ENCODE measurements around the gene CHRNB2.

Gene CHRNB2

GRCh38 chr1:154557939-154558719 lies 9.4 kb upstream of the CHRNB2 start, which contains the start of gene UBE2Q1:
Gene UBE2Q1 (minus strand): TSS chr1:154558662. CDS start chr1:154558553, 109 bp downstream.
- H3K18ac ChIP-seq (ENCODE audit: low read length) = peak within 1 kb of the TSS; percentile 91
- no CpG with 5 or more reads among the region's 69 CpGs for WGBS, 2 donors (ENCODE audit: extremely low coverage in 2 of 2, insufficient read length in 2 of 2, insufficient replicate concordance in 1 of 2)

GRCh38 chr1:154558720-154559465 lies 8.7 kb upstream of the CHRNB2 start:
- peak overlapping the region; percentile 61 for H2BK15ac ChIP-seq (ENCODE audit: low read length)
- no peak overlapping the region for H2BK120ac ChIP-seq (ENCODE audit: low read depth, low read length)
- peak overlapping the region; percentile 69 for H3K23ac ChIP-seq (ENCODE audit: low read depth, low read length, poor library complexity)
- peak overlapping the region; percentile 57 for H2BK5ac ChIP-seq (ENCODE audit: low read length)
- peak overlapping the region; percentile 91 for H3K18ac ChIP-seq (ENCODE audit: low read length)
- no CpG with 5 or more reads among the region's 57 CpGs for WGBS, 2 donors (ENCODE audit: extremely low coverage in 2 of 2, insufficient read length in 2 of 2, insufficient replicate concordance in 1 of 2)
- no peaks in the 10 kb centered on the region for H3K27me3 ChIP-seq (ENCODE audit: control insufficient read depth in 3 of 3, insufficient read depth in 3 of 3, low read depth in 1 of 3, low read length in 3 of 3)
- peak overlapping the region; percentile 75 to 83 for H3K4me3 ChIP-seq (ENCODE audit: low read length in 2 of 2)
- peak overlapping the region; percentile 95 for H2AFZ ChIP-seq (ENCODE audit: low read length)
- peak overlapping the region; percentile 82 for H3K4me2 ChIP-seq (ENCODE audit: insufficient read depth, low read length, poor library complexity, severe bottlenecking)
- H2AK5ac ChIP-seq (ENCODE audit: low read depth, low read length) = peak overlapping the region; percentile 71
- H3K9me3 ChIP-seq (replicated peaks in 1 of 2; ENCODE audit: control insufficient read depth in 2 of 2, insufficient read depth in 1 of 2, low read depth in 1 of 2, low read length in 2 of 2) = no peaks in the 10 kb centered on the region
- no peak overlapping the region for H3K14ac ChIP-seq (ENCODE audit: low read length)
- no peak overlapping the region for H4K91ac ChIP-seq (ENCODE audit: low read depth, low read length, poor library complexity)
- peak overlapping the region; percentile 83 for H3K9ac ChIP-seq (ENCODE audit: low read depth, low read length, poor library complexity)
- H3K79me1 ChIP-seq (ENCODE audit: low read depth, low read length) = peaks cover 4% of the 10 kb centered on the region
- no peak overlapping the region for H2BK12ac ChIP-seq (ENCODE audit: low read length)
- peaks cover 17 to 29% of the 10 kb centered on the region in 2 donors for H3K36me3 ChIP-seq (replicated peaks in 1 of 2; ENCODE audit: control insufficient read depth in 2 of 2, insufficient read depth in 2 of 2, low read length in 2 of 2)
- no peak overlapping the region for H3K4ac ChIP-seq (ENCODE audit: low read length)
- DNase-seq (ENCODE audit: low spot score) = peak; percentile 96
- no peak overlapping the region for H4K8ac ChIP-seq (ENCODE audit: low read depth, low read length)
- H3K4me1 ChIP-seq (ENCODE audit: control insufficient read depth in 2 of 2, insufficient read depth in 1 of 2, low read depth in 1 of 2, low read length in 2 of 2) = peaks cover 17% of the 10 kb centered on the region in 2 donors
- peak overlapping the region; percentile 83 for H3K27ac ChIP-seq (replicated peaks; ENCODE audit: low read length)

More at GRCh38 chr1:154557939-154558719, 9.4 kb upstream of the CHRNB2 start, which contains the start of gene UBE2Q1:
- Histone ChIP-seq H3K4me3 (ENCODE audit: low read length in 2 of 2) (peak within 1 kb of the TSS; percentile 83 to 91), H4K91ac (ENCODE audit: low read depth, low read length, poor library complexity) (no peak within 1 kb of the TSS), H2BK12ac (ENCODE audit: low read length) (no peak within 1 kb of the TSS), H3K27ac (replicated peaks; ENCODE audit: low read length) (peak within 1 kb of the TSS; percentile 83), H2AK5ac (ENCODE audit: low read depth, low read length) (peak within 1 kb of the TSS; percentile 71), H2BK120ac (ENCODE audit: low read depth, low read length) (no peak within 1 kb of the TSS), H2AFZ (ENCODE audit: low read length) (peak within 1 kb of the TSS; percentile 95), H3K9ac (ENCODE audit: low read depth, low read length, poor library complexity) (peak within 1 kb of the TSS; percentile 90), H4K8ac (ENCODE audit: low read depth, low read length) (no peak within 1 kb of the TSS), H3K9me3 (replicated peaks in 1 of 2; ENCODE audit: control insufficient read depth in 2 of 2, insufficient read depth in 1 of 2, low read depth in 1 of 2, low read length in 2 of 2) (no peaks in the 10 kb centered on the region), H2BK15ac (ENCODE audit: low read length) (peak within 1 kb of the TSS; percentile 61), H3K4me1 (ENCODE audit: control insufficient read depth in 2 of 2, insufficient read depth in 1 of 2, low read depth in 1 of 2, low read length in 2 of 2) (peaks cover 17% of the 10 kb centered on the region in 2 donors), H3K4ac (ENCODE audit: low read length) (peak within 1 kb of the TSS; percentile 10), H3K23ac (ENCODE audit: low read depth, low read length, poor library complexity) (peak within 1 kb of the TSS; percentile 69), H3K79me1 (ENCODE audit: low read depth, low read length) (peaks cover 4% of the 10 kb centered on the region), H3K14ac (ENCODE audit: low read length) (no peak within 1 kb of the TSS), H3K27me3 (ENCODE audit: control insufficient read depth in 3 of 3, insufficient read depth in 3 of 3, low read depth in 1 of 3, low read length in 3 of 3) (no peaks in the 10 kb centered on the region), H2BK5ac (ENCODE audit: low read length) (peak within 1 kb of the TSS; percentile 57), H3K36me3 (replicated peaks in 1 of 2; ENCODE audit: control insufficient read depth in 2 of 2, insufficient read depth in 2 of 2, low read length in 2 of 2) (peaks cover 24 to 37% of the 10 kb centered on the region in 2 donors), H3K4me2 (ENCODE audit: insufficient read depth, low read length, poor library complexity, severe bottlenecking) (peak within 1 kb of the TSS; percentile 82)
- DNase-seq (ENCODE audit: low spot score) = no peak

- H3K23ac ChIP-seq (ENCODE audit: low read depth, low read length, poor library complexity) = no peak overlapping the region
- H2BK5ac ChIP-seq (ENCODE audit: low read length) = no peak overlapping the region
- peaks cover 17% of the 10 kb centered on the region in 2 donors for H3K4me1 ChIP-seq (ENCODE audit: control insufficient read depth in 2 of 2, insufficient read depth in 1 of 2, low read depth in 1 of 2, low read length in 2 of 2)
- peak overlapping the region in 1 of 2 donors; percentile 83 for H3K4me3 ChIP-seq (ENCODE audit: low read length in 2 of 2)
- H3K18ac ChIP-seq (ENCODE audit: low read length) = no peak overlapping the region
- no peak overlapping the region for H4K91ac ChIP-seq (ENCODE audit: low read depth, low read length, poor library complexity)
- peaks cover 12 to 23% of the 10 kb centered on the region in 2 donors for H3K36me3 ChIP-seq (replicated peaks in 1 of 2; ENCODE audit: control insufficient read depth in 2 of 2, insufficient read depth in 2 of 2, low read length in 2 of 2)
- WGBS, 2 donors (ENCODE audit: extremely low coverage in 2 of 2, insufficient read length in 2 of 2, insufficient replicate concordance in 1 of 2) = no CpG with 5 or more reads among the region's 13 CpGs
- H2BK120ac ChIP-seq (ENCODE audit: low read depth, low read length) = no peak overlapping the region
- no peak overlapping the region for H3K4me2 ChIP-seq (ENCODE audit: insufficient read depth, low read length, poor library complexity, severe bottlenecking)
- no peak overlapping the region for H2BK12ac ChIP-seq (ENCODE audit: low read length)
- H3K27me3 ChIP-seq (ENCODE audit: control insufficient read depth in 3 of 3, insufficient read depth in 3 of 3, low read depth in 1 of 3, low read length in 3 of 3) = no peaks in the 10 kb centered on the region
- no peak overlapping the region for H2AK5ac ChIP-seq (ENCODE audit: low read depth, low read length)
- DNase-seq (ENCODE audit: low spot score) = peak; percentile 89
- no peak overlapping the region for H3K14ac ChIP-seq (ENCODE audit: low read length)
- peak overlapping the region; percentile 95 for H2AFZ ChIP-seq (ENCODE audit: low read length)
- no peak overlapping the region for H2BK15ac ChIP-seq (ENCODE audit: low read length)
- no peak overlapping the region for H3K27ac ChIP-seq (replicated peaks; ENCODE audit: low read length)
- H3K9me3 ChIP-seq (replicated peaks in 1 of 2; ENCODE audit: control insufficient read depth in 2 of 2, insufficient read depth in 1 of 2, low read depth in 1 of 2, low read length in 2 of 2) = no peaks in the 10 kb centered on the region
- no peak overlapping the region for H3K4ac ChIP-seq (ENCODE audit: low read length)
- H3K79me1 ChIP-seq (ENCODE audit: low read depth, low read length) = peaks cover 4% of the 10 kb centered on the region
- no peak overlapping the region for H4K8ac ChIP-seq (ENCODE audit: low read depth, low read length)
- H3K9ac ChIP-seq (ENCODE audit: low read depth, low read length, poor library complexity) = no peak overlapping the region
Measured at GRCh38 chr1:154559466-154560044, 8.0 kb upstream of the CHRNB2 start.

All from neuronal stem cell (in vitro differentiated cells).